ENCODE data around the gene FJX1. TPM values are rescaled to one million over a fixed set of nuclear protein-coding genes. Genes with fewer than 3 reads are reported as not detected.

The FJX1 gene
- total RNA-seq, 1 experiment from 2014 or later: 8.3 TPM

- TF ChIP-seq ZNF281 (CRISPR knock-in tag; IDR thresholded peaks at IDR 0.05): peak; percentile 83; the same call in 1 of the 2 replicates
- TF ChIP-seq, protein P1, sequence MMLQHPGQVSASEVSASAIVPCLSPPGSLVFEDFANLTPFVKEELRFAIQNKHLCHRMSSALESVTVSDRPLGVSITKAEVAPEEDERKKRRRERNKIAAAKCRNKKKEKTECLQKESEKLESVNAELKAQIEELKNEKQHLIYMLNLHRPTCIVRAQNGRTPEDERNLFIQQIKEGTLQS (CRISPR knock-in tag; conservative IDR thresholded peaks at IDR 0.05): no peak; the same call in 1 of the 2 replicates
- TF ChIP-seq ATF2 (CRISPR knock-in tag; IDR thresholded peaks at IDR 0.05; ENCODE audit: borderline replicate concordance, low read depth): no peak
- TF ChIP-seq FOXJ3 (CRISPR knock-in tag; IDR thresholded peaks at IDR 0.05; ENCODE audit: borderline replicate concordance): no peak
- TF ChIP-seq, protein P2, sequence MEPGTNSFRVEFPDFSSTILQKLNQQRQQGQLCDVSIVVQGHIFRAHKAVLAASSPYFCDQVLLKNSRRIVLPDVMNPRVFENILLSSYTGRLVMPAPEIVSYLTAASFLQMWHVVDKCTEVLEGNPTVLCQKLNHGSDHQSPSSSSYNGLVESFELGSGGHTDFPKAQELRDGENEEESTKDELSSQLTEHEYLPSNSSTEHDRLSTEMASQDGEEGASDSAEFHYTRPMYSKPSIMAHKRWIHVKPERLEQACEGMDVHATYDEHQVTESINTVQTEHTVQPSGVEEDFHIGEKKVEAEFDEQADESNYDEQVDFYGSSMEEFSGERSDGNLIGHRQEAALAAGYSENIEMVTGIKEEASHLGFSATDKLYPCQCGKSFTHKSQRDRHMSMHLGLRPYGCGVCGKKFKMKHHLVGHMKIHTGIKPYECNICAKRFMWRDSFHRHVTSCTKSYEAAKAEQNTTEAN (CRISPR knock-in tag; IDR thresholded peaks at IDR 0.05): peak; percentile 88
- TF ChIP-seq HMGA2 (CRISPR knock-in tag; IDR thresholded peaks at IDR 0.05): no peak
- TF ChIP-seq PRDM15 (CRISPR knock-in tag; IDR thresholded peaks at IDR 0.05): peak; percentile 58
- TF ChIP-seq, protein P3, sequence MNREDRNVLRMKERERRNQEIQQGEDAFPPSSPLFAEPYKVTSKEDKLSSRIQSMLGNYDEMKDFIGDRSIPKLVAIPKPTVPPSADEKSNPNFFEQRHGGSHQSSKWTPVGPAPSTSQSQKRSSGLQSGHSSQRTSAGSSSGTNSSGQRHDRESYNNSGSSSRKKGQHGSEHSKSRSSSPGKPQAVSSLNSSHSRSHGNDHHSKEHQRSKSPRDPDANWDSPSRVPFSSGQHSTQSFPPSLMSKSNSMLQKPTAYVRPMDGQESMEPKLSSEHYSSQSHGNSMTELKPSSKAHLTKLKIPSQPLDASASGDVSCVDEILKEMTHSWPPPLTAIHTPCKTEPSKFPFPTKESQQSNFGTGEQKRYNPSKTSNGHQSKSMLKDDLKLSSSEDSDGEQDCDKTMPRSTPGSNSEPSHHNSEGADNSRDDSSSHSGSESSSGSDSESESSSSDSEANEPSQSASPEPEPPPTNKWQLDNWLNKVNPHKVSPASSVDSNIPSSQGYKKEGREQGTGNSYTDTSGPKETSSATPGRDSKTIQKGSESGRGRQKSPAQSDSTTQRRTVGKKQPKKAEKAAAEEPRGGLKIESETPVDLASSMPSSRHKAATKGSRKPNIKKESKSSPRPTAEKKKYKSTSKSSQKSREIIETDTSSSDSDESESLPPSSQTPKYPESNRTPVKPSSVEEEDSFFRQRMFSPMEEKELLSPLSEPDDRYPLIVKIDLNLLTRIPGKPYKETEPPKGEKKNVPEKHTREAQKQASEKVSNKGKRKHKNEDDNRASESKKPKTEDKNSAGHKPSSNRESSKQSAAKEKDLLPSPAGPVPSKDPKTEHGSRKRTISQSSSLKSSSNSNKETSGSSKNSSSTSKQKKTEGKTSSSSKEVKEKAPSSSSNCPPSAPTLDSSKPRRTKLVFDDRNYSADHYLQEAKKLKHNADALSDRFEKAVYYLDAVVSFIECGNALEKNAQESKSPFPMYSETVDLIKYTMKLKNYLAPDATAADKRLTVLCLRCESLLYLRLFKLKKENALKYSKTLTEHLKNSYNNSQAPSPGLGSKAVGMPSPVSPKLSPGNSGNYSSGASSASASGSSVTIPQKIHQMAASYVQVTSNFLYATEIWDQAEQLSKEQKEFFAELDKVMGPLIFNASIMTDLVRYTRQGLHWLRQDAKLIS (CRISPR knock-in tag; IDR thresholded peaks at IDR 0.05; ENCODE audit: borderline replicate concordance): peak; percentile 68; the same call in 1 of the 2 replicates
- TF ChIP-seq, protein P4, sequence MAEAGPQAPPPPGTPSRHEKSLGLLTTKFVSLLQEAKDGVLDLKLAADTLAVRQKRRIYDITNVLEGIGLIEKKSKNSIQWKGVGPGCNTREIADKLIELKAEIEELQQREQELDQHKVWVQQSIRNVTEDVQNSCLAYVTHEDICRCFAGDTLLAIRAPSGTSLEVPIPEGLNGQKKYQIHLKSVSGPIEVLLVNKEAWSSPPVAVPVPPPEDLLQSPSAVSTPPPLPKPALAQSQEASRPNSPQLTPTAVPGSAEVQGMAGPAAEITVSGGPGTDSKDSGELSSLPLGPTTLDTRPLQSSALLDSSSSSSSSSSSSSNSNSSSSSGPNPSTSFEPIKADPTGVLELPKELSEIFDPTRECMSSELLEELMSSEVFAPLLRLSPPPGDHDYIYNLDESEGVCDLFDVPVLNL (CRISPR knock-in tag; IDR thresholded peaks at IDR 0.05; ENCODE audit: borderline replicate concordance, low read depth): peak; percentile 92
- peak; percentile 71 for TF ChIP-seq TP53 (CRISPR knock-in tag; IDR thresholded peaks at IDR 0.05)
- TF ChIP-seq ELF4 (CRISPR knock-in tag; IDR thresholded peaks at IDR 0.05; ENCODE audit: low read depth): no peak
- TF ChIP-seq NFYB (CRISPR knock-in tag; conservative IDR thresholded peaks at IDR 0.05; ENCODE audit: low read depth): peak; percentile 45; the same call in 1 of the 2 replicates
- no peak for TF ChIP-seq OVOL2 (CRISPR knock-in tag; IDR thresholded peaks at IDR 0.05; ENCODE audit: borderline replicate concordance)
- peak; percentile 86 for TF ChIP-seq SMAD4 (CRISPR knock-in tag; IDR thresholded peaks at IDR 0.05)
- TF ChIP-seq GABPB1 (CRISPR knock-in tag; IDR thresholded peaks at IDR 0.05): no peak
- peak; percentile 80; the same call in 1 of the 2 replicates for TF ChIP-seq KAT7 (CRISPR knock-in tag; IDR thresholded peaks at IDR 0.05; ENCODE audit: borderline replicate concordance)
- TF ChIP-seq ZNF423 (CRISPR knock-in tag; IDR thresholded peaks at IDR 0.05): no peak
- TF ChIP-seq HMGXB4 (CRISPR knock-in tag; IDR thresholded peaks at IDR 0.05): peak; percentile 60; the same call in 1 of the 2 replicates
- 0 out of 2 replicates have a peak, but pooled peaks have one; percentile 55 for TF ChIP-seq ATF1 (CRISPR knock-in tag; IDR thresholded peaks at IDR 0.05)
- TF ChIP-seq MYBL2 (CRISPR knock-in tag; IDR thresholded peaks at IDR 0.05): peak; percentile 89
Measured at GRCh38 chr11:35619116-35619854, 1.0 kb downstream of the FJX1 start (continued).
